GM19397 (cell line): Measurements from ENCODE around the gene IL18BP.

Experiments
- ATAC-seq: cut with Tn5 transposase; IDR thresholded peaks from one replicate; pipeline ENCODE4 v1.9.1; 2021; ENCODE audit warnings: mild to moderate bottlenecking, moderate library complexity; ENCODE audit not compliant: unreplicated experiment

The IL18BP gene

GRCh38 chr11:72010529-72011233, 12.0 kb downstream of the IL18BP start:
- ATAC-seq, result no peak

DNA sequence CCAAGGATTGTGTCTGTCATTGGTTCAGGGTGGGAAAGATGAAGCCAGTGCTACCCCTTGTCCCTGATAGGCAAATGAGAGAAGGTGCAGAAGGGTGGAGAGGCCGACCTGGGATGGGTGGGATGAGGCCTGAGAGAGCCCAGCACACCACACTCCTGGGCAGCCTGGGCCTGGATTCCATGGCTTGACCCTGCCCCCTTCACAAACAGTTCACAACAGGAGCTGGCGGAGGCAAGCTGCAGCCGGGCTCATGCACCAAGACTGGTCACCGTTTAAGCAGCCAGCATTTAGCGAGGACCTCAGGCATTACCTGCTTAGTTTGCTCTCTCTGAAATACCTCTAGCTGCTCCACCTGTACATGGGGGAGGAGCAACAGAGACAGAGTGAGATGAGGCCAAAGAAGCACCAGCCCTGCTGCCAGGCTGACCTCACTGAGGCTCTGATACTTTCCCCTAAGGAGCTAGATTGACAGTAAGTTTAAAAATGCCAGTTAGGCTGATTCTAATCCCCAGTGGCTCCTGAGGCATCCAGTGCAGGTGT, 13.5 kb downstream of the IL18BP start:
- ATAC-seq, result no peak

GRCh38 chr11:72012897-72013721, 14.4 kb downstream of the IL18BP start:
- ATAC-seq, result no peak

DNA sequence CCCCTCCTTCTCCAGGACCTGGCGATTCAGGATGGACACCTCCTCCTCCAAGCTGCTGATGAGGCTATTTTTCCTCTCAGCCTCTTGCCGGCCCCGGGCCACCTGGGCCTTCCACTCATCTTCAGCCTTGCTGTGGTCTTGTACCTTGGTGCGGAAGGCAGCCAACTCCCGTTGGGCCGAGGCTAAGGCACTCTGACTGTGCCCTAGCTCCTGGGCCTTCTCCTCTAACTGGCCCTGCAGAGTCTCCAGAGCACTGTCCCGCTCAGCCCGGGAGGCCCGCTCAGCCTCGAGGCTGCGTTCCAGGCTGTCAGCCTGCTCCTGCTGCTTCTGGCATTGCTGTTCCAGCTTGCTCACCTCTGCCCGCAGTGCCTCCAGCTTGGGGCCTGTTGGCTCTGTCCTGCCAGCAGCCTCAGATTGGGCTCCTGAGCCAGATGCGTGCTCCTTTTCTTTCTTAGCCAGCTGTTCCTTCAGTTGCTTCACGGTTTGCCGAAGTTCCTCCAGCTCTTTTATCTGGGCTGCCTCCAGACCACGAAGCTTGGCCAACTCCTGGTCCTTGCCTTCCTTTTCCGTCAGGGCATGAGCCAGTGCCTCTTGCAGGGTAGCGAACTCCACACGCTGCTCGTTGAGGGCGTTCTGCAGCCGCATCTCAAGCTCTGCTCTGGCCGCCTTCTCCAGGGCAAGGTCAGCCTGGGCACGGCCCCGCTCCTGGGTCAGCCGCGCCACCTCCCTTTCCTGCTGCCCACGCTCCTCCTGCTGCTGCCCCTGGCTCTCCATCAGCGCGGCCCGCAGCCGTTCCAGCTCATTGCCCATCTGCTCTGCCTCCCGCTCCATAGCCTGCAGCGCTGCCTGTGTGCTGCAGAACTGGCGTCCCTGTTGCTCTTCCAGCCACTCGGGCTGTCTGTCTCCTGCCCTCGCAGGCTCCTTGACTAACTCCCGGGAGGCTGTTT, 15.3 kb downstream of the IL18BP start:
- ATAC-seq, result no peak

GRCh38 chr11:72014761-72015320, 16.1 kb downstream of the IL18BP start:
- no peak for ATAC-seq

DNA sequence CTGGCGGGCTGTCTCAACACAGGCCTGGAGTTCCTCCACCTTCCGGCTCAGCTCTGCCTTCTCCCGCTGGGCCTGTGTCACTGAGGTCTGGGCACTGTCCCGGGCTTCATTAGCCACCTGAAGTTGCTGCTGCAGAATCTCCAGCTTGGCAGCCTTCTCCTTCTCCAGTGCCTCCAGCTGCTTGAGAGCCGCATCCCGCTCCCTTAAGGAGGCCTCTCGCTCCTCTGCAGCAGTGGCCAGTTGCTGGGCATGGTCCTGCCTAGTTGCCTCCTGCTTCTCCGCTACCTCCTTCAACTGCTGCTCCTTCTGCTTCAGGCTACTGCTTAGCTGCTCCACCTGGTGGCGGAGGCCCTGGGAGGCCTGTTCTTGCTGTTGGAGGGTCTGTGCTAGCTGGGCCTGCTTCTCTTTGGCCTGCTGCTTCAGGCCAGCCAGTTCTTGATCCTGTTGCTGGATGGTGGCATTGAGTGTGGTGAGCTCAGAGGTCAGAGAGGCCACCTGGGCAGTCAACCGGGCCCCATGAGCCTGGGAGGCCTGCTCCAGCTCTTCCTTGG, 16.9 kb downstream of the IL18BP start:
- ATAC-seq, result no peak

DNA sequence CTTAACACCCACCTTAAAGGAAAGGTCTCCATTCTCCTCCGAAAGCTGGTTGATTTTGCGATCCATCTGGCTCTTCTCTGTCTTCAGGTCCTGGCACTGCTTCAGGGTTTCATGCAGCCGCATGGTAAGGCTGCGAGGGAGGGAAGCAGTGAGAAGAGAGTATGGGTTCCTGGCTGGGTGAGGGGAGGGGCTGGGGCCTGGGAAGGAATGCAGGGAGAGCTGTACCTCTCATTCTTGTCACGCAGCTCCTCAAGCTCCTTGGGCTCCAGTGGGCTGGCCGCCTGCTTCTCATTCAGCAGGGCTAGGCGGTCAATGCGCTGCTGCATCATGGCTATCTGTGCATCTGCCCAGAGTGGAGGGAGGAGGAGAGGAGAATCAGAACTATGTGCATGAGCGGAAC, 19.5 kb downstream of the IL18BP start:
- ATAC-seq, result no peak

- ATAC-seq, result no peak
Measured at GRCh38 chr11:72023335-72023734, 24.6 kb downstream of the IL18BP start.

DNA sequence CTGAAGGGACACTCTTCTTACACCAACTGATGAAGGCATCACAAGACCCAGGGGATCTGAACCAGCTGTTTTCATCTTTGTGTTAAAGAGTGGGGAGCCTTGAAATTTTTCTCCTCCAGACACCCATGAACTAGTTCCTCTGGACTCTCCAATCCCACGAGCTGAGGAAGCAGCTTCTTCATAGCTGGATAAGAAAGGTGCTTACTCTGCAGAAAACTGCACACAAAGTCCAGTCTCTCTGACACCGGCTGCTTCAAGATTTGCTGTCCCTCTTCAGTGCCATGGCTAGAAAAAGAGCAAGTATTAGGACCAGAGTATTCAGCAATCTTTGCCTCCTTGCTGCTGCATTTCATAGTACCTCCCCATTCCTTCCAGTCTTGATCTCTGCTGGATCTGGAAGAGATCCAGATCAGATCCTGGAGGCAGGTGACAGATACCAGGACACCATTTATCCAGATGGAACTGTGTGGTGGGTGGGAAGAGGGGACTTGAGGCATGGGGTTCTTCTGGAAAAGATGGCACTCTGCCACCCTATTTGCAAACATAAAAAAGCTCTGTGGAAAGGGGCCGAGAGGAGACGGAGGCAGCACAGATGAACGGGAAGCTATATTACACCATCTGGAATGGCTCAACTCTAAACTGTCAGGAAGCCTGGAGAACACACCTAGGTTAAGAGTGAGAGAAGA, 25.5 kb downstream of the IL18BP start:
- no peak for ATAC-seq

GRCh38 chr11:72026090-72026489, 27.4 kb downstream of the IL18BP start:
- ATAC-seq, result no peak

DNA sequence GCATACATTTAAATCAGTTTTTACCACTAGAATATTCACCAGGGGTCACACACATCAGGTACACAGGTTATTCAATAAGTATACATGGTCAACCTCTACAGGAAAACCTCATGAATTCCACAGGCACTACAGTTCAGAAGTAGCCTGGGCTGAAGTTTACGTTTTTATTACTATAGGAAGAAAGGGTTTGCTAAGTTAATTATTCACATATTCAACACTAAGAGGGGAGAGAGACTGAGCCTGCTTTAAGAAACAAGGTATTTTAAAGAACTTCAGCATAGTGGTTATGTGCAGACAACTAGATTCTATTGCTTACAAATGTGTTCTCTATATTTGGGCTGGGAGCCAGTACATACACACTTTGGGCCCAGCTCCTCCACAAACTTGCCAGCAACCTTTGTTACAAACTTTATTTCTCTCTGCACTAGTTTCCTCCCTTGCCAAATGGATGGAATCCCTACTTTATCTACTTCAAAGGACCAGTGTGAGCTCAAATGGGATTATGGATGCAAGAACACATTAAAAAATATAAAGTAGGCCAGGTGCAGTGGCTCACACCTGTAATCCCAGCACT, 31.9 kb downstream of the IL18BP start:
- ATAC-seq, result no peak

- ATAC-seq, result no peak
Measured at GRCh38 chr11:72036687-72037086, 38.0 kb downstream of the IL18BP start.

GRCh38 chr11:72037554-72038311, 39.0 kb downstream of the IL18BP start:
- ATAC-seq, result no peak

GRCh38 chr11:72038491-72038890, 39.8 kb downstream of the IL18BP start:
- no peak for ATAC-seq

GRCh38 chr11:72039031-72039855, 40.5 kb downstream of the IL18BP start:
- no peak for ATAC-seq

DNA sequence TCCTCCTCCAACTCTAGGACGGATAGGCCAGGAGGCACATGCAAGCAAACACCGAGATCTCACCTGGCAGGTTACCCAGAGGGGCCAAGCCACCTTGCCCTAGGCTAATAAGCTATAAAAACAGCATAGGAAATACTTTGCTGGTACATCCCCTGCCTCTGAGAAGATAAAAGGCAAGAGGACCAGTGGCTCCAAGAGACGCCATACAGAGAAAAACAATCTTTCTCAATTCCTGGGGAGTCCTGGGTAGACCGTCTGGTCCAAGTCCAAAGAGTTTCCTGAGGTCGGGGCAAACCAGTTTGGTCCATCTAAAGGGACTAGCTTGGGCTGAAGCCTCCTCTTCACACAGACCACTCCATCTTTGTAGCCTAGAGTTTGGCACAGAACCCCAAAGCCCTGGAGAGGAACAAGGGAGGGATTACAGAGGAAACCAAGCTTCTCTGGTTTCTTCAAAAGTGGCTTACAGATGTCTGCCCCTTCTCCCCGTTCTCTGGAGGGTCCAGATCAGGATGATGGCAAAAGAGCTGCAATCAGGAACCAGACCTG, 41.2 kb downstream of the IL18BP start:
- no peak for ATAC-seq
